Ectodermal cell (in vitro differentiated cells): ENCODE measurements around the gene SGTB.

ENCODE experiments used
- H3K27ac ChIP-seq: 2 replicates; pipeline ENCODE4 v1.7.0; 2013; ENCODE audit warnings: mild to moderate bottlenecking, low read depth, low read length; ENCODE audit not compliant: insufficient read depth, poor library complexity, severe bottlenecking
- H3K27me3 ChIP-seq: 2 replicates; pipeline ENCODE4 v1.7.0; 2013; ENCODE audit warnings: mild to moderate bottlenecking, low read length; ENCODE audit not compliant: insufficient read depth, control insufficient read depth, poor library complexity, severe bottlenecking
- H3K36me3 ChIP-seq: one replicate; pipeline ENCODE4 v1.7.0; 2013; ENCODE audit warnings: low read length; ENCODE audit not compliant: control insufficient read depth, insufficient read depth
- H3K4me1 ChIP-seq: one replicate; pipeline ENCODE4 v1.7.0; 2013; ENCODE audit warnings: low read length; ENCODE audit not compliant: control insufficient read depth, insufficient read depth
- H3K4me3 ChIP-seq: 2 replicates; pipeline ENCODE4 v1.7.0; 2013; ENCODE audit warnings: low read depth, low read length, control low read depth; ENCODE audit not compliant: insufficient read depth
- H3K9me3 ChIP-seq: 2 replicates; pipeline ENCODE4 v1.7.0; 2013; ENCODE audit warnings: mild to moderate bottlenecking, low read length, moderate library complexity; ENCODE audit not compliant: control insufficient read depth
- WGBS, 2 experiments: methylation state at CpG; one replicate each; pipeline ENCODE4 v1.1.7; 2013; ENCODE audit warnings: missing lambda C conversion rate in 2 of 2; 5-methylcytosine and 5-hydroxymethylcytosine counted together

The SGTB gene

DNA sequence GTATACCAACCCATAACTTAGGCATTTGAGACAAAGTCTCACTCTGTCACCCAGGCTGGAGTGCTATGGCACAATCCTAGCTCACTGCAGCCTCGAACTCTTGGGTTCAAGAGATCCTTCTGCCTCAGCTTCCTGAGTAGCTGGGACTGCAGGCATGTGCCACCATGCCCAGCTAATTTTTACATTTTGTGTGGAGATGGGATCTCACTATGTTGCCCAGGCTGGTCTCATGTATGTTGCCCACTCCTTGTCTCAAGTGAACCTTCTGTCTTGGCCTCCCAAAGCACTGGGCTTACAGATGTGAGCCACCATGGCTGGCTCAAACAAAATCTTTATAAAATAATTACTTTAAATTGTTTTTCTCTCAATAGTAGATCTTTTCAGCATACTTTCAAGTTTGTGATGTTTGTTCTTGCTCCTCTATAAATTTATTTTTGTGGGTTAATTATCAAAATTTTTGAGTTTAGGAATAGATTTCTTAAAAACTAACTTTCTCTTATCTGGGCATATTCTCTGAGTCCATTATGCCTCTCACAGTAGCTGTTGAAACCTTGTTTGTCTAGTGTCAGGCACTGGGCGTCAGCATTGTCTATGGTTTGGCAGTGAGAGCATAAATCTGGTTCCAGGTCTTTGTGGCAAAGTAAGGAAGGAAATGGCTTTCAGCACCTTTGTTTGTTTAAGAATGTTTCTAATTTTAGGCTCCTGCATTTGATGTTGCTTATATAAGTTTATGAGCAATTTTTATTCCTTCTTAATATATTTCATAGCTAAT, 38.8 kb upstream of the SGTB start:
- Histone ChIP-seq H3K27me3 (no peaks in the 10 kb centered on the region), H3K4me3 (no peak overlapping the region), H3K9me3 (no peaks in the 10 kb centered on the region), H3K4me1 (no peaks in the 10 kb centered on the region), H3K27ac (no peak overlapping the region), H3K36me3 (no peaks in the 10 kb centered on the region)
- WGBS, 2 experiments = 90 to 93% methylated on average over 2 of the region's 2 CpGs

DNA sequence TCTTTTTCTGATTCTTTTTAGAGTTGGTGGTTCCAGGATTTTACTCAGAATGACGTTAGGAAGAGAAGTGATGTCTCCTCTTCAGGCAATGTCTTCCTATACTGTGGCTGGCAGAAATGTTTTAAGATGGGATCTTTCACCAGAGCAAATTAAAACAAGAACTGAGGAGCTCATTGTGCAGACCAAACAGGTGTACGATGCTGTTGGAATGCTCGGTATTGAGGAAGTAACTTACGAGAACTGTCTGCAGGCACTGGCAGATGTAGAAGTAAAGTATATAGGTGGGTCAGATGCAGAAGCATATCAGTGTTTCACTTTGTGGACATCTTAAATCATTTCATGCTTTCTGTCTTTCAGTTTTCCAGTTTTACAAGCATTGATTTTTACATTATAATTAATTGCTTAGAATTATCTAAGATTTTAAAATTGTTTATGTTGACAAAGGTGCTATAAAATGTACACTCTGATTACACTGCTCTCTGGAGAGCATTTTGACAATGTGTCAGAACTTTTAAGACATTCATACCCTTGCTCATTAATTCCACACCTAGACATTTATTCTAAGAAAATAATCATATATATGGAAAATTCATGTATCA, 36.7 kb upstream of the SGTB start:
- H3K9me3 ChIP-seq = no peaks in the 10 kb centered on the region
- no peak overlapping the region for H3K27ac ChIP-seq
- no peaks in the 10 kb centered on the region for H3K27me3 ChIP-seq
- H3K36me3 ChIP-seq = no peaks in the 10 kb centered on the region
- no peak overlapping the region for H3K4me3 ChIP-seq
- 93 to 94% methylated on average over 4 of the region's 4 CpGs for WGBS, 2 experiments
- no peaks in the 10 kb centered on the region for H3K4me1 ChIP-seq

DNA sequence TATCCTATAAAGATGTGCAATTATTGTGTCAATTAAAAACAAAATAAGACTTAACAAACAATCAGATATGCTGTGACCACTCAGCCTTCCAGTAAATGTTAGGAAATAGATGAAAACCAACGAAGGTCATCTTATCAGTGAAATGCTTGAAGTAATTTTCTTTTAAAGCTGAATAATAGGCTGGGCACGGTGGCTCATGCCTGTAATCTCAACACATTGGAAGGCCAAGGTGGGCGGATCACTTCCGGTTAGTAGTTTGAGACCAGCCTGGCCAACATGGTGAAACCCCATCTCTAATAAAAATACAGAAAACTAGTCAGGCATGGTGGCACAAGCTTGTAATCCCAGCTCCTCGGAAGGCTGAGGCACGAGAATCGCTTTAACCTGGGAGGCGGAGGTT, 31.3 kb upstream of the SGTB start:
- Histone ChIP-seq H3K27me3 (no peaks in the 10 kb centered on the region), H3K9me3 (no peaks in the 10 kb centered on the region), H3K36me3 (no peaks in the 10 kb centered on the region), H3K4me3 (no peak overlapping the region), H3K27ac (no peak overlapping the region), H3K4me1 (no peaks in the 10 kb centered on the region)
- 93 to 98% methylated on average over 8 of the region's 8 CpGs for WGBS, 2 experiments

DNA sequence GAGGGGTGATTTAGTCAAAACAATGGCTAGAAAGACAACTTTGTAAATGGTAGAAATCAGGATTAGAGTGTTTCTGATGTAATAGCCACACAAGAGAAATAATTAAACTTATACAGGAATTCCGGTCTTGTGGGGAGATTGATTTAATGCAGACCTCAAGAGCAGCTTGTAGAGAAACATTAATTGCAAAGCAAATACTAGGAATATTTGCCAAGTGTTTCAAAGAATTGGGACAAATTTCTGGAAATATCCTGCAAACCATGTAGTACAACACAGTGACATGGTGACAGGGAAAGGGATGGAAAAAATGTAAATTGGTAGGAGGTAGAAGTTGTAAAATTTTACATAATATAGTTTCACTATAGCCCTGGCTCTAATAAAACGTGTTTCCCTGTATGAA, 29.0 kb upstream of the SGTB start:
- H3K4me3 ChIP-seq = no peak overlapping the region
- H3K27me3 ChIP-seq = no peaks in the 10 kb centered on the region
- H3K36me3 ChIP-seq = no peaks in the 10 kb centered on the region
- H3K9me3 ChIP-seq = no peaks in the 10 kb centered on the region
- H3K27ac ChIP-seq = no peak overlapping the region
- no peaks in the 10 kb centered on the region for H3K4me1 ChIP-seq
- 86 to 88% methylated on average over 2 of the region's 2 CpGs for WGBS, 2 experiments

DNA sequence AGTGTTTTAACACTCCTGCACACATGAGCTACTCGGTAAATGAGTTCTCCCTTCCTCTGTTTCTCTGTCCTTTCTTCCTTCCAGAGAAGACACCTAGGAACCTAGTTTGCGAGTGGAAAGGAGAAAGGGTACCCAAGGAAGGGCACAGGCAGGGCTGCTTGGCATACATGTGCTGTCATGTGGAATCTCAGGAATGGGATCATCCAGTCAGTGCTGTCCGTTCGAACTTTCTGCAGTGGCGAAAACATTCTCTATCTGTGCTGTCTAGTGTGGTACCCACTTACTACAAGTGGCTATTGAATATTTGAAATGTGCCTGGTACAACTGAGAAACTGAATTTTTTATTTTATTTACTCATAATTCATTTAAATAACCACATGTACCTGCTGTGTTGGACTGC, 28.0 kb upstream of the SGTB start:
- H3K4me3 ChIP-seq = no peak overlapping the region
- H3K27ac ChIP-seq = no peak overlapping the region
- H3K27me3 ChIP-seq = no peaks in the 10 kb centered on the region
- no peaks in the 10 kb centered on the region for H3K4me1 ChIP-seq
- 90 to 96% methylated on average over 5 of the region's 5 CpGs for WGBS, 2 experiments
- H3K9me3 ChIP-seq = no peaks in the 10 kb centered on the region
- no peaks in the 10 kb centered on the region for H3K36me3 ChIP-seq

DNA sequence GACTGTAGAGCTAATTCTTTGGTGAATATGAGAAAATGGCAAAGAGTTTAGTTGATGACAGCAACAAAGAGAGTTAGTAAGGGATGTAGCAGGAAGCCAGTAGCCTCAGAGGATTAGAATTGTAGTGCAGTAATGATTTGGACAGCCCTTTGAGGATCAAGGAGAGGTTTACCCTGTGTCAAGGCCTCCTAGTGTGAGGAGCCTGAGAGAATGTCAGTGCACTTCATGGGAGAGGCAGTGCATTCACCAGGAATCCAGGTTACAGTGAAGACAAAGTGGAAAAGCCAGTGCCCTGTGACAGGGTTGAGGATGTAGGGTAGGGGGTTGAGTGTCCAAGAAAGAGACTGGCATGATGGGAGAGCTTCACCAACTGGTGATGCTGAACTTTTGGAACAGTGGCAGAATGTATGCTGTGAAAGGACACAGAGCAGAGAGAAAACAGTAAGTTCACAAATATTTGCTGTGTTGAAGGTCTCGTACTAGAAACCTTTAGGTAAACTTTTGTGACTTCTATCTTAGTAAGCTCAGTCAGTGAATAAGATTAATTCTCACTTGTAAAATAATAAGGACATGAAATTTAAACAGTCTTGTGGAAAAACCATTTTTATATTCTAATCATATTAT, 27.4 kb upstream of the SGTB start:
- no peaks in the 10 kb centered on the region for H3K9me3 ChIP-seq
- no peak overlapping the region for H3K4me3 ChIP-seq
- H3K27me3 ChIP-seq = no peaks in the 10 kb centered on the region
- no peaks in the 10 kb centered on the region for H3K4me1 ChIP-seq
- H3K36me3 ChIP-seq = no peaks in the 10 kb centered on the region
- WGBS, 2 experiments = 100% methylated on average over 1 of the region's 1 CpG
- H3K27ac ChIP-seq = no peak overlapping the region

DNA sequence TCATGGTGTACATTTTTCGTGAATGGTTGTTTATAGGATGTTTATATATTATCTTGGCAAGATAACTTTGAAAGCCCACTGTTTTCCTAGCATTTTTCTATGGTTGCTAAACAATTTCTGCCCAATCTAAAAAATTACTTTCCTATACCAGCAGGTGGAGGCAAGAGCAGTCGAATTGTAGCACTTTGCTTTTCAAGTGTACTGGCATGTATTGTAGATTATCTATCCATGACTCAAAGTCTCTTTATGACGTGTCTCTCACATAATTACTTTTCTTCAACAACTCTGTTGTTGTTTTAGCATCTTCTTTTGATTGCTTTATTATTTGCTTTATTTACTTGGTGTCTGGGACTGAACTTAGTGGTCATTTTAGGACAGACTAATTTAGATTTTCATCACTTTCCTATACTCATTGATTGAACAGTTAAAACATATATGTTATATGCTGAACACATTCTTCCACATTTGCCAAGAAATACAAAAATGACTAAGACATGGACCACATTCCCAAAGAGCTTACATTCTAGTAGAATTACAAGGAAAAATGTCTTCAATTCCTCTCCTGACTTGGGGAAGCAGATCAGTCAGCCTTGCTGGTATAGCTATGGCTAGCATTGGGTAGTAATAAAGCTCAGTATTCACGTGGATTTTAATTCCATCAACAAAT, 20.8 kb upstream of the SGTB start:
- Histone ChIP-seq H3K4me3 (no peak overlapping the region), H3K4me1 (no peaks in the 10 kb centered on the region), H3K27me3 (no peaks in the 10 kb centered on the region), H3K36me3 (no peaks in the 10 kb centered on the region), H3K27ac (no peak overlapping the region), H3K9me3 (no peaks in the 10 kb centered on the region)
- WGBS, 2 experiments = 67 to 81% methylated on average over 1 to 3 of the region's 4 CpGs

DNA sequence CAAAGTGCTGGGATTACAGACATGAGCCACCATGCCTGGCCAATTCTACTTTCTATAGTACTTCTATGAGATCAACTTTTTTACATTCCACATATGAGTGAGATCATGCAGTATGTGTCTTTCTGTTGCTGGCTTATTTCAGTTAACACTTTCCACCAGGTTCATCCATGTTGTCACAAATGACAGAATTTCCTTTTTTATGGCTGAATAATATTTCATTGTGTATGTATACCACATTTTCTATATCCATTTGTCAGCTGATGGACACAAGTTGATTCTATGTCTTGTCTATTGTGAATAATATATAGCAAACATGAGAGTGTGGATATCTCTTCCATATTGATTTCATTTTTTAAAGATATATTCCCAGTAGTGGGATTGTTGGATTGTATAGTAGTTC, 17.3 kb upstream of the SGTB start:
- Histone ChIP-seq H3K27me3 (no peaks in the 10 kb centered on the region), H3K4me3 (no peak overlapping the region), H3K4me1 (no peaks in the 10 kb centered on the region), H3K27ac (no peak overlapping the region), H3K36me3 (no peaks in the 10 kb centered on the region), H3K9me3 (no peaks in the 10 kb centered on the region)

DNA sequence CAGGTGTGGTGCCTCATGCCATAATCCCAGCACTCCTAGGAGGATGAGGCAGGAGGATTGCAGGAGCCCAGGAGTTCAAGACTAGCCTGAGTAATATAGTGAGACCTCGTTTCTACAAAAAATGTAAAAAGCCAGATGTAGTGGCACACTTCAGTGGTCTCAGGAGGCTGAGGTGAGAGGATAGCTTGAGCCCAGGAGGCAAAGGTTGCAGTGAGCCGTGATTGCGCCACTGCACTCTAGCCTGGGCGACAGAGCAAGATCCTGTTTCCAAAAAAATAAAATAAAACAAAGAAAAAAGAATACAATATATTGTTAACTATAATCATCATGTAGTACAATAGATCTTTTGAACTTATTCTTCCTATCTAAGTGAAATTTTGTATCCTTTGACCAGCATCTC, 16.4 kb upstream of the SGTB start:
- Histone ChIP-seq H3K4me1 (no peaks in the 10 kb centered on the region), H3K27ac (no peak overlapping the region), H3K4me3 (no peak overlapping the region), H3K9me3 (no peaks in the 10 kb centered on the region), H3K27me3 (no peaks in the 10 kb centered on the region), H3K36me3 (no peaks in the 10 kb centered on the region)
- 91 to 95% methylated on average over 2 to 4 of the region's 4 CpGs for WGBS, 2 experiments

DNA sequence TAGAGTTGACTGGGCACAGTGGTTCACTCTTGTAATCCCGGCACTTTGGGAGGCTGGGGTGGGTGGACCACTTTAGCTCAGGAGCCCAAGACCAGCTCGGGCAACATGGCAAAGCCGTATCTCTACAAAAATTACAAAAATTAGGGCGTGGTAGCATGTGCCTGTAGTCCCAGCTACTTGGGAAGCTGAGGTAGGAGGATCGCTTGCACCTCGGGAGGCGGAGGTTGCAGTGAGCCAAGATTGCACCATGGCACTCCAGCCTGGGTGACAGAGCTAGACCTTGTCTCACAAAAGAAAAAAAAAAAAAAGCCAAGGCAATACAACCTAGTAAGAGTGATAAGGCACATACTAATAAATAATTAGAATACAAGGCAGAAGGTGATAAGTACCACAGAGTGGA, 15.9 kb upstream of the SGTB start:
- Histone ChIP-seq H3K4me1 (no peaks in the 10 kb centered on the region), H3K36me3 (no peaks in the 10 kb centered on the region), H3K27me3 (no peaks in the 10 kb centered on the region), H3K4me3 (no peak overlapping the region), H3K9me3 (no peaks in the 10 kb centered on the region), H3K27ac (no peak overlapping the region)
- 91 to 93% methylated on average over 7 of the region's 7 CpGs for WGBS, 2 experiments
